ENCODE measurements around the gene NCKAP5.

The NCKAP5 gene

GRCh38 chr2:133420788-133421187 lies 147.5 kb downstream of the NCKAP5 start:
- H3K36me3 ChIP-seq (ENCODE audit: control insufficient read depth in 1 of 2, insufficient read depth in 2 of 2, low read length in 2 of 2): no peaks in the 10 kb centered on the region
- H3K4me2 ChIP-seq (ENCODE audit: low read length): no peak overlapping the region
- H2BK5ac ChIP-seq (ENCODE audit: low read depth, low read length, poor library complexity): no peak overlapping the region
- whole genome bisulfite sequencing (ENCODE audit: extremely low coverage, insufficient coverage, insufficient read length): no CpG with 5 or more reads among the region's 6 CpGs
- no peaks in the 10 kb centered on the region for H3K4me1 ChIP-seq (ENCODE audit: control insufficient read depth in 1 of 2, insufficient read depth in 2 of 2, low read length in 2 of 2)
- H3K4ac ChIP-seq (ENCODE audit: low read depth, low read length): no peak overlapping the region
- no peak for DNase-seq
- H3K79me2 ChIP-seq (ENCODE audit: control insufficient read depth, insufficient read depth, low read length, poor library complexity): no peaks in the 10 kb centered on the region
- H3K9me3 ChIP-seq (ENCODE audit: insufficient read depth, low read depth, low read length): no peaks in the 10 kb centered on the region
- no peak overlapping the region for H3K23ac ChIP-seq (ENCODE audit: low read length)
- H3K79me1 ChIP-seq (ENCODE audit: low read length): no peaks in the 10 kb centered on the region
- H4K8ac ChIP-seq (ENCODE audit: low read depth, low read length): no peak overlapping the region
- no peak overlapping the region for H3K14ac ChIP-seq (ENCODE audit: low read length)
- no peak overlapping the region for H2AFZ ChIP-seq (ENCODE audit: insufficient read depth, low read length, poor library complexity)
- H3K27ac ChIP-seq (ENCODE audit: low read depth, low read length): no peak overlapping the region
- no peaks in the 10 kb centered on the region for H3K27me3 ChIP-seq (ENCODE audit: insufficient read depth, low read length)
- H2BK12ac ChIP-seq (ENCODE audit: low read length): no peak overlapping the region
- no peak overlapping the region for H4K91ac ChIP-seq (ENCODE audit: low read depth, low read length)
- no peak overlapping the region for H2AK5ac ChIP-seq (ENCODE audit: low read length)
- H3K4me3 ChIP-seq (ENCODE audit: low read depth, low read length): no peak overlapping the region
- no peak overlapping the region for H3K9ac ChIP-seq (ENCODE audit: low read length)
- no peak overlapping the region for H3K18ac ChIP-seq (ENCODE audit: low read length)
- H2BK120ac ChIP-seq (ENCODE audit: insufficient read depth, low read length, poor library complexity): no peak overlapping the region
- H4K12ac ChIP-seq (ENCODE audit: low read depth, low read length): no peak overlapping the region

DNA sequence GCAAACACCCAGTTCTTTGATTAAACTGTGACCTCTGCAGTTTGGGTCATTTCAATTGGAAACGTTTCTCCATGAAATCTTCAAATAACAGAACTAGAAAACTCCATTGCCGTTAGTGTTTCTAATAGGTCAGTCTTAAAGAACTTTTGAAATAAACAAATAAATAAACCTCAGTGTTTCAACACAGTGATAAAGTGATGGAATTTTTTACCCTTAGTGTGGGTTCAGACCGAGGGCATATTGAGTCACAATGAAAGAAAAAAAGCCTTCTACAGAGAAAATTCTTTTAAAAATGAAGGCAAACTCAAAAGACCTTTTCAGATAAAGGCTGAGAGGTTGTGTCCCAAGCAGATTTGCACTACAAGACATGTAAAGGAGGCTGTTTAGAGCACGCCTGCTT lies 149.6 kb downstream of the NCKAP5 start:
- Histone ChIP-seq H3K27ac (ENCODE audit: low read depth, low read length) (no peak overlapping the region), H3K4me3 (ENCODE audit: low read depth, low read length) (no peak overlapping the region), H3K23ac (ENCODE audit: low read length) (no peak overlapping the region), H3K9me3 (ENCODE audit: insufficient read depth, low read depth, low read length) (no peaks in the 10 kb centered on the region), H4K91ac (ENCODE audit: low read depth, low read length) (no peak overlapping the region), H3K4me2 (ENCODE audit: low read length) (no peak overlapping the region), H3K4me1 (ENCODE audit: control insufficient read depth in 1 of 2, insufficient read depth in 2 of 2, low read length in 2 of 2) (no peaks in the 10 kb centered on the region), H3K79me2 (ENCODE audit: control insufficient read depth, insufficient read depth, low read length, poor library complexity) (no peaks in the 10 kb centered on the region), H4K12ac (ENCODE audit: low read depth, low read length) (no peak overlapping the region), H4K8ac (ENCODE audit: low read depth, low read length) (no peak overlapping the region), H3K14ac (ENCODE audit: low read length) (no peak overlapping the region), H2BK5ac (ENCODE audit: low read depth, low read length, poor library complexity) (no peak overlapping the region), H3K27me3 (ENCODE audit: insufficient read depth, low read length) (no peaks in the 10 kb centered on the region), H2BK12ac (ENCODE audit: low read length) (no peak overlapping the region), H2AFZ (ENCODE audit: insufficient read depth, low read length, poor library complexity) (no peak overlapping the region), H3K9ac (ENCODE audit: low read length) (no peak overlapping the region), H3K79me1 (ENCODE audit: low read length) (no peaks in the 10 kb centered on the region), H2BK120ac (ENCODE audit: insufficient read depth, low read length, poor library complexity) (no peak overlapping the region), H2AK5ac (ENCODE audit: low read length) (no peak overlapping the region), H3K36me3 (ENCODE audit: control insufficient read depth in 1 of 2, insufficient read depth in 2 of 2, low read length in 2 of 2) (no peaks in the 10 kb centered on the region), H3K4ac (ENCODE audit: low read depth, low read length) (no peak overlapping the region), H3K18ac (ENCODE audit: low read length) (no peak overlapping the region)
- DNase-seq: no peak
- WGBS (ENCODE audit: extremely low coverage, insufficient coverage, insufficient read length): no CpG with 5 or more reads among the region's 4 CpGs

- no peak overlapping the region for H3K18ac ChIP-seq (ENCODE audit: low read length)
- H3K36me3 ChIP-seq (ENCODE audit: control insufficient read depth in 1 of 2, insufficient read depth in 2 of 2, low read length in 2 of 2): no peaks in the 10 kb centered on the region
- H4K12ac ChIP-seq (ENCODE audit: low read depth, low read length): no peak overlapping the region
- H2BK5ac ChIP-seq (ENCODE audit: low read depth, low read length, poor library complexity): no peak overlapping the region
- no peaks in the 10 kb centered on the region for H3K79me2 ChIP-seq (ENCODE audit: control insufficient read depth, insufficient read depth, low read length, poor library complexity)
- no peaks in the 10 kb centered on the region for H3K4me1 ChIP-seq (ENCODE audit: control insufficient read depth in 1 of 2, insufficient read depth in 2 of 2, low read length in 2 of 2)
- H2AFZ ChIP-seq (ENCODE audit: insufficient read depth, low read length, poor library complexity): no peak overlapping the region
- no peak overlapping the region for H2AK5ac ChIP-seq (ENCODE audit: low read length)
- no peak overlapping the region for H2BK12ac ChIP-seq (ENCODE audit: low read length)
- no peak overlapping the region for H3K4ac ChIP-seq (ENCODE audit: low read depth, low read length)
- no peak overlapping the region for H3K27ac ChIP-seq (ENCODE audit: low read depth, low read length)
- no peaks in the 10 kb centered on the region for H3K9me3 ChIP-seq (ENCODE audit: insufficient read depth, low read depth, low read length)
- H2BK120ac ChIP-seq (ENCODE audit: insufficient read depth, low read length, poor library complexity): no peak overlapping the region
- H3K9ac ChIP-seq (ENCODE audit: low read length): no peak overlapping the region
- H4K8ac ChIP-seq (ENCODE audit: low read depth, low read length): no peak overlapping the region
- H3K4me2 ChIP-seq (ENCODE audit: low read length): no peak overlapping the region
- WGBS (ENCODE audit: extremely low coverage, insufficient coverage, insufficient read length): no CpG with 5 or more reads among the region's 2 CpGs
- no peak for DNase-seq
- no peak overlapping the region for H3K4me3 ChIP-seq (ENCODE audit: low read depth, low read length)
- H3K27me3 ChIP-seq (ENCODE audit: insufficient read depth, low read length): no peaks in the 10 kb centered on the region
- H3K14ac ChIP-seq (ENCODE audit: low read length): no peak overlapping the region
- H3K23ac ChIP-seq (ENCODE audit: low read length): no peak overlapping the region
- H3K79me1 ChIP-seq (ENCODE audit: low read length): no peaks in the 10 kb centered on the region
- no peak overlapping the region for H4K91ac ChIP-seq (ENCODE audit: low read depth, low read length)
Observed at GRCh38 chr2:133418021-133418420, 150.2 kb downstream of the NCKAP5 start.

- no peak overlapping the region for H3K4me2 ChIP-seq (ENCODE audit: low read length)
- no peaks in the 10 kb centered on the region for H3K4me1 ChIP-seq (ENCODE audit: control insufficient read depth in 1 of 2, insufficient read depth in 2 of 2, low read length in 2 of 2)
- no peak overlapping the region for H2AFZ ChIP-seq (ENCODE audit: insufficient read depth, low read length, poor library complexity)
- H4K91ac ChIP-seq (ENCODE audit: low read depth, low read length): no peak overlapping the region
- H3K9me3 ChIP-seq (ENCODE audit: insufficient read depth, low read depth, low read length): no peaks in the 10 kb centered on the region
- WGBS (ENCODE audit: extremely low coverage, insufficient coverage, insufficient read length): no CpG with 5 or more reads among the region's 4 CpGs
- no peak overlapping the region for H2BK120ac ChIP-seq (ENCODE audit: insufficient read depth, low read length, poor library complexity)
- H3K14ac ChIP-seq (ENCODE audit: low read length): no peak overlapping the region
- H3K23ac ChIP-seq (ENCODE audit: low read length): no peak overlapping the region
- H2BK5ac ChIP-seq (ENCODE audit: low read depth, low read length, poor library complexity): no peak overlapping the region
- no peak overlapping the region for H3K18ac ChIP-seq (ENCODE audit: low read length)
- no peaks in the 10 kb centered on the region for H3K79me2 ChIP-seq (ENCODE audit: control insufficient read depth, insufficient read depth, low read length, poor library complexity)
- DNase-seq: no peak
- H3K27ac ChIP-seq (ENCODE audit: low read depth, low read length): no peak overlapping the region
- H2AK5ac ChIP-seq (ENCODE audit: low read length): no peak overlapping the region
- H3K27me3 ChIP-seq (ENCODE audit: insufficient read depth, low read length): no peaks in the 10 kb centered on the region
- no peaks in the 10 kb centered on the region for H3K36me3 ChIP-seq (ENCODE audit: control insufficient read depth in 1 of 2, insufficient read depth in 2 of 2, low read length in 2 of 2)
- H3K4ac ChIP-seq (ENCODE audit: low read depth, low read length): no peak overlapping the region
- H4K12ac ChIP-seq (ENCODE audit: low read depth, low read length): no peak overlapping the region
- H2BK12ac ChIP-seq (ENCODE audit: low read length): no peak overlapping the region
- H3K9ac ChIP-seq (ENCODE audit: low read length): no peak overlapping the region
- H3K4me3 ChIP-seq (ENCODE audit: low read depth, low read length): no peak overlapping the region
- no peaks in the 10 kb centered on the region for H3K79me1 ChIP-seq (ENCODE audit: low read length)
- no peak overlapping the region for H4K8ac ChIP-seq (ENCODE audit: low read depth, low read length)
Observed at GRCh38 chr2:133417415-133417814, 150.8 kb downstream of the NCKAP5 start.
